Measurements from ENCODE around the gene ADARB1.

Gene ADARB1

GRCh38 chr21:45227735-45228134, 153.4 kb downstream of the ADARB1 start:
- no peak for DNase-seq (ENCODE audit: low spot score)

- peak; percentile 89 for DNase-seq (ENCODE audit: low spot score)
Measured at GRCh38 chr21:45228171-45228641, 153.8 kb downstream of the ADARB1 start.

- DNase-seq (ENCODE audit: low spot score) = no peak
Measured at GRCh38 chr21:45228656-45229240, 154.4 kb downstream of the ADARB1 start.

- DNase-seq (ENCODE audit: low spot score) = no peak
Measured at GRCh38 chr21:45231705-45232104, 157.3 kb downstream of the ADARB1 start.

GRCh38 chr21:45234127-45234526, 159.7 kb downstream of the ADARB1 start:
- no peak for DNase-seq (ENCODE audit: low spot score)

- no peak for DNase-seq (ENCODE audit: low spot score)
Measured at GRCh38 chr21:45234965-45235364, 160.6 kb downstream of the ADARB1 start.

- no peak for DNase-seq (ENCODE audit: low spot score)
Measured at GRCh38 chr21:45235488-45235887, 161.1 kb downstream of the ADARB1 start.

GRCh38 chr21:45236481-45236880, 162.1 kb downstream of the ADARB1 start:
- no peak for DNase-seq (ENCODE audit: low spot score)

- no peak for DNase-seq (ENCODE audit: low spot score)
Measured at GRCh38 chr21:45237401-45237800, 163.0 kb downstream of the ADARB1 start.

GRCh38 chr21:45241357-45241756, 167.0 kb downstream of the ADARB1 start:
- DNase-seq (ENCODE audit: low spot score) = no peak

GRCh38 chr21:45243603-45244002, 169.2 kb downstream of the ADARB1 start:
- no peak for DNase-seq (ENCODE audit: low spot score)

GRCh38 chr21:45244799-45245340, 170.5 kb downstream of the ADARB1 start:
- no peak for DNase-seq (ENCODE audit: low spot score)

GRCh38 chr21:45246386-45247320, 172.3 kb downstream of the ADARB1 start:
- DNase-seq (ENCODE audit: low spot score) = no peak

GRCh38 chr21:45248301-45248892, 174.0 kb downstream of the ADARB1 start:
- DNase-seq (ENCODE audit: low spot score) = no peak

- DNase-seq (ENCODE audit: low spot score) = no peak
Measured at GRCh38 chr21:45248893-45249381, 174.6 kb downstream of the ADARB1 start.

- no peak for DNase-seq (ENCODE audit: low spot score)
Measured at GRCh38 chr21:45249626-45250025, 175.2 kb downstream of the ADARB1 start.

- no peak for DNase-seq (ENCODE audit: low spot score)
Measured at GRCh38 chr21:45250272-45250671, 175.9 kb downstream of the ADARB1 start.

GRCh38 chr21:45250914-45251634, 176.7 kb downstream of the ADARB1 start:
- no peak for DNase-seq (ENCODE audit: low spot score)

GRCh38 chr21:45251635-45252447, 177.5 kb downstream of the ADARB1 start:
- no peak for DNase-seq (ENCODE audit: low spot score)

- DNase-seq (ENCODE audit: low spot score) = no peak
Measured at GRCh38 chr21:45252448-45252925, 178.1 kb downstream of the ADARB1 start.

- peak; percentile 31 for DNase-seq (ENCODE audit: low spot score)
Measured at GRCh38 chr21:45253180-45253579, 178.8 kb downstream of the ADARB1 start.

Data from hepatic stellate cell (primary cell).